Hair follicle dermal papilla cell (primary cell): ENCODE measurements around the gene PLEKHH1. TPM values are rescaled to one million over a fixed set of nuclear protein-coding genes. Genes with fewer than 3 reads are reported as not detected.

Experiments used
- small RNA-seq: library from RNA; depleted of rRNA; stranded (forward); fragments of <200 nt; gene quantifications from one replicate; pipeline ENCODE3, GENCODE V24; 2012
- total RNA-seq: library from RNA; depleted of rRNA; stranded (reverse); fragments of >200 nt; gene quantifications from 2 replicates; pipeline ENCODE4 v1.2.3, GENCODE V29; 2012

Gene PLEKHH1
- total RNA-seq: 0.32 and 1.8 TPM in 2 replicates

GRCh38 chr14:67532998-67533753, at the start of gene PLEKHH1:
PLEKHH1 (plus strand) TSS chr14:67533290; CDS start chr14:67541868, 8,578 bp downstream.

DNA sequence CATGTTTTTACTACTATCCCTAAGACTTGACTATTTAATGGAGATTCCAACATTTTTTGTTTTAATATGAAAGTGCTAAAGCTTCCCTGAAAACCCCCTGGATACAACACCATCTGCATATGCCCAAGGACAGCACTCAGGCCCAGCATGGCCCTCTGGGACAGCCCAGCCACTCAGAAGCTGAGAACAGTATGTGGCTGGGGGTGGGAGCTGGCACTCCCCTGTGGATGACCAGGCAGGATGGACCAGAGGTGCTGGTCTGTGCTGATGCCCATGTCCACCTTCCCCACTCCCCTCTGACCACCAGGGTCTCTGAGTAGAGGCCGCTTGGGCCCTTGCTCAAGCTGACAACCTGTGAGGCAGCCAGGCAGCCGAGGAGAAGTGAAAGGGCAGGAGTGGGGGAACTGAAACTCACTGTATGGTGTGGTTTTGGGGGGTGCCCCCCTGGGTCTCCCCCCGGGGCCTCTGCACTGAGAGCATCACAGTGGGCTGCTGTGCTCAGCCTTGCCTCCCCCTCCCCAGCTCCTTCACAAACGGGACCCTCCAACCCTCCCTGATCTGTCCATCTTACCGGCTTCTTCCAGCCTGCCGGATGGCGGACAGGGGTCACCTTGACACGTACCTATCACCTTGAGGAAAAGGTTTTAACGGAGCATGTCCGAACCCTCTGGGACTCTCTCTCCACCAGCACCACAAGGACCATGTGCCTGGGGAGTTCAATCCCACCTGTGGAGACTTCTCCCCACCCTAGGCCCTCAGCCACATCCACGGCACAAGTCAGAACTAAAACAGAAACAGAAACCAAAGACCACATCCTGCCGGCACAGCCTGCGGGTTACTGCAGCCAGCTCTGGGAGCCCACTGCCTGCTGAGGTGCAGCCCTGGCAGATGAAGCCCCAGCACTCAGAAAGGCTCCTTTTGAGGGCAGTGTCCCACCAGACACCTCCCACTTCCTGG, 44.9 kb upstream of the PLEKHH1 start, which contains the start of gene TMEM229B:
Gene TMEM229B (minus strand): TSS at position 785 of the 957 bp plus-strand sequence. CDS start 14,798 bp downstream, outside the sequence.

DNA sequence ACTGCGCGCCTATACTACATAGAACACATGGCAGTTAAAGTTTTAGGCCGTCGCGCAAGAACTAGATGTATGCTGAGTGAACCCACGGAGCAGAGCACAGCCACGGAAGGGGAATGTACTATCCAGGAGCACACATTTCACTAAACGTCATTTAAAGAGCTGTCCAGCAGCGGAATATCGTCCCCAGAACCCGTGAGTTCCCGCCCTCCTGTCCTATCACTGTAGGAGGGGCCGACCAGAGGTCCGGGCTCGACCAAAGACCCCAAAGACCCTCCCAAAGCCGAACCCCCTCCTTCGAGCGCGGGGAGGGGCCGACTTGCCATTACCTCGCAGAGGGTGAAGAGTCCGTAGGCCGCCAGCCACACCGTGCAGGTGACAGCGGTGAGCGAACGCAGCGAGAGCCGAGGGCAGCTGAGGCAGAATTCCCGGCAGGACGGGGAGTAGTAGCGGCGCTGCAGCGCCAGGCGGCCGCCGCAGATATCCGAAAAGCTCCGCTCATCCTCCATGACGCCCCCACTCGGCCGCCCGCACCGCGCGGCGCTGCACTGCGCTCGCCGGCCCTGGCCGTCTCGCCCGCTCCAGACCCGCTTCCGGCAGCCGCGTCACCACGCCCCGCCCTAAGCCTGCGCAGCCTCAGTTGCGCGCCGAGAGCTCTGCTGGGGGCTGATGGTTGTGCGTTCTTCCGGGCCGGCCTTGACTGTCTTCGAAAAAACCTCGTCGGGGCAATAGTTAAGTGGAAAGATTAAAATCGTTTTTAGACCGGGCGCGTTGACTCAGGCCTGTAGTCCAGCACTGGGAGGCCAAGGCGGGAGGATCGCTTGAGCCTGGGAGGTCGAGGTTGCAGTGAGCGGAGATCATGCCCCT, 66.8 kb downstream of the PLEKHH1 start, which contains the start of gene PIGH:
Gene PIGH (minus strand): TSS at position 571 of the 864 bp plus-strand sequence. CDS start 65 bp downstream, at position 506.

GRCh38 chr14:67619446-67620216, 86.5 kb downstream of the PLEKHH1 start, which contains the start of gene ARG2:
ARG2 (plus strand) TSS chr14:67619920; CDS start chr14:67619978, 58 bp downstream.

Small RNAs within 50 kb of the gene (small RNA-seq; reads per million reads assigned to genes)
- gene AL132640.3 (not detected), gene RF00019 (not detected)

Other genes with a start within 250 kb of the PLEKHH1 start
- gene ATP6V1D, start 173.5 kb upstream of the PLEKHH1 start, total RNA-seq: 82.0 and 83.9 TPM in 2 replicates
- 110 and 122 TPM in 2 replicates for gene EIF2S1, start 173.0 kb upstream of the PLEKHH1 start, total RNA-seq
- 1.9 and 2.6 TPM in 2 replicates for gene PLEK2, start 121.1 kb upstream of the PLEKHH1 start, total RNA-seq
- 1.6 and 1.8 TPM in 2 replicates for gene TMEM229B, start 44.6 kb upstream of the PLEKHH1 start, total RNA-seq
- 14.8 TPM in 2 replicates for gene PIGH, start 67.0 kb downstream of the PLEKHH1 start, total RNA-seq
- 5.3 and 5.7 TPM in 2 replicates for gene ARG2, start 86.6 kb downstream of the PLEKHH1 start, total RNA-seq
- 49.2 and 52.5 TPM in 2 replicates for gene VTI1B, start 141.3 kb downstream of the PLEKHH1 start, total RNA-seq
- gene RDH11, start 162.5 kb downstream of the PLEKHH1 start, total RNA-seq: 91.7 and 103 TPM in 2 replicates
- not detected in 2 replicates for gene RDH12, start 168.6 kb downstream of the PLEKHH1 start, total RNA-seq